Stomach (tissue), 9 donors: ENCODE measurements around the gene DOCK1. TPM values are rescaled to one million over a fixed set of nuclear protein-coding genes. Genes with fewer than 3 reads are reported as not detected.

ENCODE experiments used
- DNase-seq, 2 donors: peaks; one replicate each; pipeline versions ENCODE4 v3.0.0 to v3.0.0-alpha.2; 2013 to 2019
- H3K27ac ChIP-seq, 5 donors: fragments of 200-600 bp in 4 of 5; sonication (generic) in 4 of 5; one replicate each; pipeline ENCODE4 v1.5.1; 2013 to 2019; ENCODE audit warnings: mild to moderate bottlenecking in 1 of 5, moderate library complexity in 1 of 5
- H3K27me3 ChIP-seq, 3 donors: fragments of 200-600 bp; sonication (generic); one replicate each; pipeline ENCODE4 v1.5.1; 2017 to 2019; ENCODE audit warnings: mixed run types in 1 of 3
- H3K36me3 ChIP-seq, 4 donors: fragments of 200-600 bp; sonication (generic); 1 replicate in 3 of 4; 2 replicates in 1 of 4; pipeline ENCODE4 v1.5.1; 2016 to 2019
- H3K4me1 ChIP-seq, 4 donors: fragments of 200-600 bp; sonication (generic); one replicate each; pipeline ENCODE4 v1.5.1; 2016 to 2019
- H3K4me3 ChIP-seq, 4 donors: fragments of 200-600 bp; sonication (generic) in 3 of 4; one replicate each; pipeline ENCODE4 v1.5.1; 2016 to 2019; ENCODE audit warnings: mild to moderate bottlenecking in 1 of 4
- H3K9me3 ChIP-seq, 4 donors: fragments of 200-600 bp; sonication (generic); one replicate each; pipeline ENCODE4 v1.5.1; 2016 to 2019
- CTCF ChIP-seq, 7 experiments: fragments of 450-650 bp in 4 of 7; fragments of 200-600 bp in 3 of 7; sonication (generic) in 3 of 7; IDR thresholded peaks; one replicate each; pipeline ENCODE4 v1.5.1; 2016 to 2019; ENCODE audit warnings: antibody characterized with exemption in 7 of 7, control low read depth in 2 of 7, mild to moderate bottlenecking in 1 of 7
- EP300 ChIP-seq: sonication (generic); formaldehyde crosslinking; IDR thresholded peaks from one replicate; pipeline ENCODE4 v1.6.1; 2017; ENCODE audit warnings: antibody characterized with exemption
- POLR2A ChIP-seq, 4 donors: fragments of 450-650 bp; IDR thresholded peaks; one replicate each; pipeline ENCODE4 v1.6.1; 2016; ENCODE audit warnings: antibody characterized with exemption in 4 of 4, control low read depth in 2 of 4, mild to moderate bottlenecking in 1 of 4, moderate library complexity in 1 of 4
- POLR2AphosphoS5 ChIP-seq, 3 donors: sonication (generic); formaldehyde crosslinking; IDR thresholded peaks; one replicate each; pipeline ENCODE4 v1.6.1; 2016; ENCODE audit warnings: antibody characterized with exemption in 3 of 3
- WGBS, 5 donors: extraction: QIAGEN DNeasy Blood & Tissue Kit in 3 of 5; methylation state at CpG; one replicate each; pipeline versions ENCODE4 v1.1.5 to v1.1.7; 2013 to 2018; 5-methylcytosine and 5-hydroxymethylcytosine counted together
- intact Hi-C: fragments of 100-400 bp; cut with DNase I; formaldehyde crosslinking; loops from one replicate; pipeline ENCODE4 v1.15.1; 2023; ENCODE audit warnings: low total_unique reads
- polyA plus RNA-seq, 3 donors: library from polyadenylated mRNA; stranded (reverse); fragments of 200-250 nt; gene quantifications; one replicate each; pipeline ENCODE4 v1.2.3, GENCODE V29; 2013
- total RNA-seq, 5 donors: library from RNA; depleted of rRNA; stranded (reverse); fragments of >200 nt; gene quantifications; one replicate each; pipeline versions ENCODE4 v1.1.0 to v1.2.3, GENCODE V29; 2014 to 2016
- donor health status: healthy with polysubstance abuse.
- donor health status: Bipolar disorder and iron deficiency.
- donor health status: healthy.

DOCK1 gene
- total and polyA plus RNA-seq, 8 donors = 8.4 to 114 (median 35.0) TPM

GRCh38 chr10:126945351-126946030 lies 40.3 kb downstream of the DOCK1 start:
- TF ChIP-seq EP300 = no peak
- no peak for TF ChIP-seq CTCF (IDR thresholded peaks at IDR 0.05)
- TF ChIP-seq POLR2A (IDR thresholded peaks at IDR 0.05) = no peak
- TF ChIP-seq POLR2AphosphoS5 (IDR thresholded peaks at IDR 0.05) = no peak
- intact Hi-C loops = no loop called here
- Histone ChIP-seq H3K27ac (no peak overlapping the region), H3K9me3 (no peaks in the 10 kb centered on the region), H3K27me3 (no peaks in the 10 kb centered on the region), H3K4me1 (peaks cover 0 to 6% (median 3%) of the 10 kb centered on the region in 4 donors), H3K4me3 (no peak overlapping the region), H3K36me3 (no peaks in the 10 kb centered on the region)
- no peak for DNase-seq
- WGBS, 5 donors = 87 to 91% (median 90%) methylated on average over 15 of the region's 15 CpGs

GRCh38 chr10:126946746-126947145 lies 41.5 kb downstream of the DOCK1 start:
- no peaks in the 10 kb centered on the region for H3K27me3 ChIP-seq
- peaks cover 0 to 5% (median 0%) of the 10 kb centered on the region in 4 donors for H3K4me1 ChIP-seq
- no peak for TF ChIP-seq EP300
- TF ChIP-seq CTCF (IDR thresholded peaks at IDR 0.05) = no peak
- TF ChIP-seq POLR2A (IDR thresholded peaks at IDR 0.05) = no peak
- no peak for TF ChIP-seq POLR2AphosphoS5 (IDR thresholded peaks at IDR 0.05)
- intact Hi-C loops = no loop called here
- H3K36me3 ChIP-seq = no peaks in the 10 kb centered on the region
- H3K27ac ChIP-seq = no peak overlapping the region
- no peaks in the 10 kb centered on the region for H3K9me3 ChIP-seq
- WGBS, 5 donors = 98% methylated on average over 6 of the region's 6 CpGs
- H3K4me3 ChIP-seq = no peak overlapping the region
- DNase-seq = no peak

- intact Hi-C loops = no loop called here
These were observed 43.3 kb downstream of the DOCK1 start for GRCh38 chr10:126948355-126949160.

More at GRCh38 chr10:126948355-126949160, 43.3 kb downstream of the DOCK1 start:
- TF ChIP-seq POLR2A (IDR thresholded peaks at IDR 0.05) (no peak), EP300 (no peak), POLR2AphosphoS5 (IDR thresholded peaks at IDR 0.05) (no peak), CTCF (IDR thresholded peaks at IDR 0.05) (no peak)
- Histone ChIP-seq H3K36me3 (no peaks in the 10 kb centered on the region), H3K27ac (no peak overlapping the region), H3K4me1 (peaks cover 0 to 5% (median 0%) of the 10 kb centered on the region in 4 donors), H3K27me3 (no peaks in the 10 kb centered on the region), H3K4me3 (no peak overlapping the region), H3K9me3 (peaks cover 0 to 5% (median 0%) of the 10 kb centered on the region in 4 donors)
- no peak for DNase-seq
- 88 to 96% (median 93%) methylated on average over 12 to 13 of the region's 13 CpGs for WGBS, 5 donors
